Upper lobe of right lung (tissue), 1 donor: Measurements from ENCODE around the gene PEX26. TPM values are rescaled to one million over a fixed set of nuclear protein-coding genes. Genes with fewer than 3 reads are reported as not detected.
A peak's percentile ranks its signal among the peaks of the same experiment; 100 is the strongest.
"Not testable (repeated sequence)": the region's sequence is repeated elsewhere in the genome, so short reads cannot be mapped to it uniquely, and the experiment has no call there.

Experiments
- ATAC-seq: fragments of 200-7000 bp; cut with Tn5 transposase; one replicate; pipeline ENCODE4 v1.9.1; 2020; ENCODE audit warnings: mild to moderate bottlenecking, moderate library complexity
- DNase-seq: peaks from one replicate; pipeline ENCODE4 v3.0.0-alpha.2; 2020
- H3K27ac ChIP-seq: fragments of 200-600 bp; one replicate; pipeline ENCODE4 v1.8.0; 2022
- H3K27me3 ChIP-seq: fragments of 200-600 bp; one replicate; pipeline ENCODE4 v1.8.0; 2022; ENCODE audit warnings: mild to moderate bottlenecking
- H3K36me3 ChIP-seq: fragments of 200-600 bp; one replicate; pipeline ENCODE4 v1.8.0; 2022
- H3K4me1 ChIP-seq: fragments of 200-600 bp; one replicate; pipeline ENCODE4 v1.8.0; 2022
- H3K4me3 ChIP-seq: fragments of 200-600 bp; one replicate; pipeline ENCODE4 v1.8.0; 2022; ENCODE audit warnings: mild to moderate bottlenecking
- H3K9me3 ChIP-seq: fragments of 200-600 bp; one replicate; pipeline ENCODE4 v1.8.0; 2022
- intact Hi-C: fragments of 100-400 bp; cut with DNase I; formaldehyde crosslinking; loops from one replicate; pipeline ENCODE4 v1.11.0; 2022
- total RNA-seq: library from RNA; stranded (reverse); fragmentation: NEBNext Ultra II Directional; extraction: Animal tissue kit (Norgen Biotek cat#: 25700); gene quantifications from one replicate; pipeline ENCODE4 v1.2.1, GENCODE V29; 2021
- TF ChIP-seq, protein P1 (sequence below): fragments of 200-600 bp; IDR thresholded peaks from one replicate; pipeline ENCODE4 v1.8.0; 2022; ENCODE audit warnings: antibody characterized with exemption
- donor health status: DM: no; HTN: yes; CAD: no; lungs with severe emphysema.

PEX26 gene
- total RNA-seq, 1 donor from 2014 or later = 35.5 TPM

- TF ChIP-seq, protein P1, sequence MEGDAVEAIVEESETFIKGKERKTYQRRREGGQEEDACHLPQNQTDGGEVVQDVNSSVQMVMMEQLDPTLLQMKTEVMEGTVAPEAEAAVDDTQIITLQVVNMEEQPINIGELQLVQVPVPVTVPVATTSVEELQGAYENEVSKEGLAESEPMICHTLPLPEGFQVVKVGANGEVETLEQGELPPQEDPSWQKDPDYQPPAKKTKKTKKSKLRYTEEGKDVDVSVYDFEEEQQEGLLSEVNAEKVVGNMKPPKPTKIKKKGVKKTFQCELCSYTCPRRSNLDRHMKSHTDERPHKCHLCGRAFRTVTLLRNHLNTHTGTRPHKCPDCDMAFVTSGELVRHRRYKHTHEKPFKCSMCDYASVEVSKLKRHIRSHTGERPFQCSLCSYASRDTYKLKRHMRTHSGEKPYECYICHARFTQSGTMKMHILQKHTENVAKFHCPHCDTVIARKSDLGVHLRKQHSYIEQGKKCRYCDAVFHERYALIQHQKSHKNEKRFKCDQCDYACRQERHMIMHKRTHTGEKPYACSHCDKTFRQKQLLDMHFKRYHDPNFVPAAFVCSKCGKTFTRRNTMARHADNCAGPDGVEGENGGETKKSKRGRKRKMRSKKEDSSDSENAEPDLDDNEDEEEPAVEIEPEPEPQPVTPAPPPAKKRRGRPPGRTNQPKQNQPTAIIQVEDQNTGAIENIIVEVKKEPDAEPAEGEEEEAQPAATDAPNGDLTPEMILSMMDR = no peak
- Histone ChIP-seq H3K9me3 (no peaks in the 10 kb centered on the region), H3K27me3 (peaks cover 17% of the 10 kb centered on the region), H3K4me1 (no peaks in the 10 kb centered on the region), H3K4me3 (no peak overlapping the region), H3K27ac (no peak overlapping the region), H3K36me3 (no peaks in the 10 kb centered on the region)
- ATAC-seq (no peak), DNase-seq (no peak)
- intact Hi-C loops = no loop called here
Observed at GRCh38 chr22:18063306-18063705, 14.5 kb upstream of the PEX26 start.

DNA sequence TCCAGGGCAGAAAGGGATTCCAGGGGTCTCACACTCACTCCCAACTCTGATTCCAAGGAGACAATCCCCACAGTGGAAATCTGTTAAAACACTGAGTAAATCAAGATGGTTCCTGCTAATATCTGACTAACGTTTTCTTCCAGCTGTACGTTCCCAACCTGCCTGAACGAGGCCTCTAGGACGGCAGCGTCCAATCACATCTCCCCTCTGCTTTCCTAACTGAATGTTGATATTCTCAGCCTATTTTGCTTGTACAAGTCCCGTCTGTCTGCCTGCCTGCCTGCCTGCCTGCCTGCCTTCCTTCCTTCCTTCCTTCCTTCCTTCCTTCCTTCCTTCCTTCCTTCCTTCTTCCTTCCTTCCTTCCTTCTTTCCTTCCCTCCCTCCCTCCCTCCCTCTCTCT, 14.1 kb upstream of the PEX26 start:
- H3K27ac ChIP-seq, H3K4me1 ChIP-seq, H3K36me3 ChIP-seq, intact Hi-C loops, ATAC-seq, H3K4me3 ChIP-seq, DNase-seq, H3K9me3 ChIP-seq: not testable (repeated sequence)
- peaks cover 17% of the 10 kb centered on the region for H3K27me3 ChIP-seq

DNA sequence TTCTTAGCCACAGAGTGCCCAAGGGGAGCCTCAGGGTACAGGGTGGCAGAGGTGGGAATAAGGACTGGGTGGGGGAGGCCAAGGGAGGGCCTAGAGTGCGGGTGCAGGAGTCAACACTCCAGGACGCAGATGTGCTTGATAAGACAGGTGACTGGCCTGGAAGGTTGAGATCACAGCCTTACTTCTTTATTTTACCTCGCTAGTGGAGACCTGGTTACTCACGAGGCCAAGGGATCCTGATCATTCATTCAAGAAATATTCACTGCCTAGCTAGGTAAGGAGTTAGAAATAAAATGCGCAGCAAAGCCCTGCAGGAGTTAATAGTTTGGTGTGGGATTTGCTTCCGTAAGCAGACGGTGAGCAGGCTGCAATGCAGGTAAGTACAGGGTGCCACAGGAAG, 13.2 kb upstream of the PEX26 start:
- no peaks in the 10 kb centered on the region for H3K4me1 ChIP-seq
- H3K27ac ChIP-seq = no peak overlapping the region
- H3K9me3 ChIP-seq = no peaks in the 10 kb centered on the region
- H3K27me3 ChIP-seq = peaks cover 17% of the 10 kb centered on the region
- DNase-seq (peak; percentile 23), ATAC-seq (no peak)
- no peak overlapping the region for H3K4me3 ChIP-seq
- intact Hi-C loops = no loop called here
- H3K36me3 ChIP-seq = no peaks in the 10 kb centered on the region
- TF ChIP-seq, protein P1 = no peak

- TF ChIP-seq, protein P1 = no peak
Observed at GRCh38 chr22:18065256-18065655, 12.5 kb upstream of the PEX26 start.

DNA sequence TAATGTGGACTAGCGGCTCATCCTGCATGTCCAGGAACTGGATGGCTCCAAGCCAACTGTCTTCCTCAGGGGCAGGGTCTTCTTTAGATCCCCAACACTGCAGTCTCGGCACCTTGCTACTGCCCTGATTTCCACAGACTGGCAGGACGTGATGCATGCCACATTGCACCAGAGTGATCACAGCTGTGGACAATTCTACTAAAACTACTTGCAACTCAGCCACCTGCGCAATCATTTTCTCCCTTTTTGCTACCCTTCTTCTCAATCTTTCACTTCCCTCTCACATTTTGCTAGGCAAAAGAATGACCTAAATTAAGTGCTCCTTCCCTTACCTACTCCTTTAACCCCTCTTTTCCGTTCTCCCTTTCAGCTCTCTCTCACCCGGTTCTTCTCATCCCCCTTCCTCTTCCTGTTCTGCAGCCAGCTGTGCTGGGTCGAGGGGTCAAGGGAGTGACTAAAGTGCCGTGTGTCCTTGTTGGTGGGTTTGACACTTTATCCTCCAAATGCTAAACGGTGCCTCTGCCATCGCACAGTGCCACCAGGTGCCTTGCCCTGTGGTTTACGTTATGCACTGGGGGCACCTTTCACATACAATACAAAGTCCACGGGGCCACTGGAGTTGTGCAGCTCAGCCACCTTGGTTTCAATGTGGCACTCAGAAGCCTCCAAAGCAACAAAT, 11.5 kb upstream of the PEX26 start:
- Histone ChIP-seq H3K36me3 (no peaks in the 10 kb centered on the region), H3K4me1 (no peaks in the 10 kb centered on the region), H3K27ac (no peak overlapping the region), H3K4me3 (no peak overlapping the region), H3K9me3 (no peaks in the 10 kb centered on the region), H3K27me3 (peaks cover 17% of the 10 kb centered on the region)
- TF ChIP-seq, protein P1 = no peak
- intact Hi-C loops = no loop called here
- DNase-seq (peak; percentile 23), ATAC-seq (no peak)

More at GRCh38 chr22:18065256-18065655, 12.5 kb upstream of the PEX26 start:
- H3K9me3 ChIP-seq = no peaks in the 10 kb centered on the region
- H3K36me3 ChIP-seq = no peaks in the 10 kb centered on the region
- no peak overlapping the region for H3K4me3 ChIP-seq
- H3K27ac ChIP-seq = no peak overlapping the region
- DNase-seq = peak; percentile 37
- peaks cover 17% of the 10 kb centered on the region for H3K27me3 ChIP-seq
- H3K4me1 ChIP-seq = no peaks in the 10 kb centered on the region
- ATAC-seq = no peak
- intact Hi-C loops = no loop called here

- H3K27me3 ChIP-seq = peaks cover 17% of the 10 kb centered on the region
- ATAC-seq (no peak), DNase-seq (no peak)
- H3K4me3 ChIP-seq = no peak overlapping the region
- H3K27ac ChIP-seq = no peak overlapping the region
- intact Hi-C loops = no loop called here
- H3K36me3 ChIP-seq = no peaks in the 10 kb centered on the region
- no peaks in the 10 kb centered on the region for H3K9me3 ChIP-seq
- TF ChIP-seq, protein P1 = no peak
- no peaks in the 10 kb centered on the region for H3K4me1 ChIP-seq
Observed at GRCh38 chr22:18067121-18067520, 10.7 kb upstream of the PEX26 start.
